Measurements from ENCODE around the gene CETN1.

CETN1 gene

GRCh38 chr18:577643-578375 is 2.4 kb upstream of the CETN1 start:
- no peak for DNase-seq

GRCh38 chr18:579238-579637 is 942 bp upstream of the CETN1 start:
- DNase-seq = no peak

GRCh38 chr18:581096-581495 is 916 bp downstream of the CETN1 start:
- DNase-seq = no peak

GRCh38 chr18:582465-582864 is 2.3 kb downstream of the CETN1 start:
- no peak for DNase-seq

GRCh38 chr18:595068-595467 is 14.9 kb downstream of the CETN1 start:
- DNase-seq = no peak

GRCh38 chr18:595571-595970 is 15.4 kb downstream of the CETN1 start:
- DNase-seq = no peak

- DNase-seq = peak; percentile 66 to 87
These were observed 16.2 kb downstream of the CETN1 start for GRCh38 chr18:596288-596881.

- DNase-seq = no peak
These were observed 18.0 kb downstream of the CETN1 start for GRCh38 chr18:598124-598589.

GRCh38 chr18:600107-600506 is 19.9 kb downstream of the CETN1 start:
- no peak for DNase-seq

- DNase-seq = no peak
These were observed 24.6 kb downstream of the CETN1 start for GRCh38 chr18:604771-605170.

GRCh38 chr18:607930-608329 is 27.8 kb downstream of the CETN1 start:
- DNase-seq = no peak

GRCh38 chr18:610214-610928 is 30.2 kb downstream of the CETN1 start:
- no peak for DNase-seq

GRCh38 chr18:612156-612555 is 32.0 kb downstream of the CETN1 start:
- no peak for DNase-seq

- DNase-seq = no peak
These were observed 34.0 kb downstream of the CETN1 start for GRCh38 chr18:614193-614592.

- no peak for DNase-seq
These were observed 34.9 kb downstream of the CETN1 start for GRCh38 chr18:615092-615521.

GRCh38 chr18:615773-616172 is 35.6 kb downstream of the CETN1 start:
- DNase-seq = no peak

GRCh38 chr18:616380-616995 is 36.3 kb downstream of the CETN1 start:
- peak; percentile 34 to 50 for DNase-seq

- DNase-seq = no peak
These were observed 37.9 kb downstream of the CETN1 start for GRCh38 chr18:617970-618504.

- DNase-seq = no peak
These were observed 38.4 kb downstream of the CETN1 start for GRCh38 chr18:618618-619017.

- no peak for DNase-seq
These were observed 41.3 kb downstream of the CETN1 start for GRCh38 chr18:621291-622043.

GRCh38 chr18:622289-622688 is 42.1 kb downstream of the CETN1 start:
- DNase-seq = no peak
